Thyroid gland (tissue), 4 donors: ENCODE data around the gene FARS2.

Experiments used
- CTCF ChIP-seq, 6 experiments: fragments of 200-600 bp in 3 of 6; fragments of 450-650 bp in 3 of 6; sonication (generic) in 3 of 6; IDR thresholded peaks; one replicate each; pipeline ENCODE4 v1.5.1; 2016 to 2019; ENCODE audit warnings: antibody characterized with exemption in 6 of 6, mild to moderate bottlenecking in 2 of 6, inconsistent platforms in 1 of 6, moderate library complexity in 1 of 6
- POLR2A ChIP-seq, 2 donors: fragments of 450-650 bp; IDR thresholded peaks; one replicate each; pipeline ENCODE4 v1.6.1; 2017; ENCODE audit warnings: antibody characterized with exemption in 2 of 2, mild to moderate bottlenecking in 2 of 2, moderate library complexity in 1 of 2

DNA sequence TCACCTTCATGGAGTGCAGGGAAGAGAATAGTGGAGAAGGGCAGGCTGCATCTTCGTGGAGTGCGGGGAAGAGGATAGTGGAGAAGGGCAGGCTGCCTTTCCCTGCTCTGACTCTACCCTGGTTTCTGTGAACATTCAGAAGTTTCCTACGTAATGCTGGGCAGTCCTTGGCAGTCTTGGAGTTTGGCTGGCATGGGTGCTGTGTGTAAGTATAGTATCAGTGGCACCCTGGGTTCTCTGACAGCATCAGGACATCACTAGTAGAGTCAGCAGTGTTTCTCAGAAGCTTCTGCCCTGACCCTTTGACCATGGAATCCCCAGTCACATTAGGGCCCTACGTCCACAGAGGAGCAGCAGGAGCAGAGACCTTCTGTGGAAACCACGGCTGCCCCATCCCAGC, 392.5 kb downstream of the FARS2 start:
- no peak for TF ChIP-seq CTCF (IDR thresholded peaks at IDR 0.05)
- no peak for TF ChIP-seq POLR2A (IDR thresholded peaks at IDR 0.05)
